Measurements from ENCODE around the gene LITAF.

GRCh38 chr16:11546608-11547061 lies 40.1 kb downstream of the LITAF start:
- TF ChIP-seq FOSL2 (IDR thresholded peaks at IDR 0.05) (no peak), FOSL2 (CRISPR knock-in tag; IDR thresholded peaks at IDR 0.05) (peak; percentile 37), RAD21 (conservative IDR thresholded peaks at IDR 0.05 in 1 of 2, IDR thresholded peaks at IDR 0.05 in 1 of 2) (no peak)
- TF ChIP-seq, protein P1, sequence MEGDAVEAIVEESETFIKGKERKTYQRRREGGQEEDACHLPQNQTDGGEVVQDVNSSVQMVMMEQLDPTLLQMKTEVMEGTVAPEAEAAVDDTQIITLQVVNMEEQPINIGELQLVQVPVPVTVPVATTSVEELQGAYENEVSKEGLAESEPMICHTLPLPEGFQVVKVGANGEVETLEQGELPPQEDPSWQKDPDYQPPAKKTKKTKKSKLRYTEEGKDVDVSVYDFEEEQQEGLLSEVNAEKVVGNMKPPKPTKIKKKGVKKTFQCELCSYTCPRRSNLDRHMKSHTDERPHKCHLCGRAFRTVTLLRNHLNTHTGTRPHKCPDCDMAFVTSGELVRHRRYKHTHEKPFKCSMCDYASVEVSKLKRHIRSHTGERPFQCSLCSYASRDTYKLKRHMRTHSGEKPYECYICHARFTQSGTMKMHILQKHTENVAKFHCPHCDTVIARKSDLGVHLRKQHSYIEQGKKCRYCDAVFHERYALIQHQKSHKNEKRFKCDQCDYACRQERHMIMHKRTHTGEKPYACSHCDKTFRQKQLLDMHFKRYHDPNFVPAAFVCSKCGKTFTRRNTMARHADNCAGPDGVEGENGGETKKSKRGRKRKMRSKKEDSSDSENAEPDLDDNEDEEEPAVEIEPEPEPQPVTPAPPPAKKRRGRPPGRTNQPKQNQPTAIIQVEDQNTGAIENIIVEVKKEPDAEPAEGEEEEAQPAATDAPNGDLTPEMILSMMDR (IDR thresholded peaks at IDR 0.05): no peak

Measured in A549 (cell line).